GM19240 (cell line): ENCODE measurements around the gene TSC1.

ENCODE experiments used
- DNase-seq: peaks from one replicate; pipeline ENCODE4 v3.0.0; 2011; ENCODE audit warnings: low spot score; ENCODE audit not compliant: insufficient read length

Gene TSC1

DNA sequence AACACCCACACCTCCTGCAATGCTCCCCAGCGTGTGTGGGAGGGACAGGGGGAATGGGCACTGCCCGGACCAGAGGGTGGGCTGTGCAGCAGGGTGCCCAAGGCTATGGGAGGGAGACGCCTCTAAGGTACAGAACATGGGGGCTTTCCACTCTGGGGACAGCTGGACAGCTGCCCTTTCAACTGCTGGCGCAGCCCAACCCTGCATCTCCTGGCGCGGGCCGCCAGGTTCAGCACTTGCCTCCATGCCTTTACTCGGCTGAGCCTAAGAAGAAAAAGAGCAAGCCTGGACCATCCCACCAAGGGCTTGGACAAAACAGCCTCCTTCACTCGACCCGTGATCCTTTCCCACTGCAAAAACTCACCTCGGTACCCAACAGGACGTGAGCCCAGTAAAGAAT lies 81.3 kb downstream of the TSC1 start:
- no peak for DNase-seq

DNA sequence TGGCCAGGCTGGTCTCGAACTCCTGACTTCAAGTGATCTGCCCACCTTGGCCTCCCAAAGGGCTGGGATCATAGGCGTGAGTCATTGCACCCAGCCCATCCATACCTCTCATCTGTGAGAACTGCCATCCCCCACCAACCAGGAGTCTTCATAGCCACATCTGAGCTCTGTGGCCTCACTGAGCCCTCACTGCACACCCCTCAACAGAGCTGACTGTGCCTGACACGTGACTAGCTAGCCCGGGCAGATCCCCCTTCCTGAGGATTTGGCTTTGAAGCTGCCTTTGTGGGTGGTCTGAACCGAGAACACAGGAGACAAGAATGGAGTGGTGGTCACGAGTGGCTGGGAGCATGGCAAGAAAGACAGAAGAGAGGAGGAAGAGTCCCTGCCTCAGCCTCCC lies 81.9 kb downstream of the TSC1 start:
- no peak for DNase-seq

DNA sequence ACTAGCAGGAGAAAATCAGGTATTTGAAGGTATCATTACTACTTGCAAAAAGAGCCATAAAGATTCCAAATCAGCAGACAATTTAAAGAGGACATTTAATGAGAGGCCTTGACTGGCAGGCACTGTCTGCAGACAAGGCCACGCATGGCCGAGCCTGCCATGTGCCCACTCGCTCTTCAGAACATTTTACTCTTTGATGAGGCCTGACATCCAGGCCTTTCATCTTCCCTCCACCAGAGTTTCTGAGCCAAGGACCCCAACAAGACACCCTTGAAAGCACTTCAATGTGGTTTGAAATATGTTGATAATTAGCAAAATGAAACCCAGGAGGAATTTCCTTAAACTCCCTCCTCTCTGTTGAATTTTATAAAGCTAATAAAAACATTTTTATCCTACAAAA lies 82.8 kb downstream of the TSC1 start:
- no peak for DNase-seq

DNA sequence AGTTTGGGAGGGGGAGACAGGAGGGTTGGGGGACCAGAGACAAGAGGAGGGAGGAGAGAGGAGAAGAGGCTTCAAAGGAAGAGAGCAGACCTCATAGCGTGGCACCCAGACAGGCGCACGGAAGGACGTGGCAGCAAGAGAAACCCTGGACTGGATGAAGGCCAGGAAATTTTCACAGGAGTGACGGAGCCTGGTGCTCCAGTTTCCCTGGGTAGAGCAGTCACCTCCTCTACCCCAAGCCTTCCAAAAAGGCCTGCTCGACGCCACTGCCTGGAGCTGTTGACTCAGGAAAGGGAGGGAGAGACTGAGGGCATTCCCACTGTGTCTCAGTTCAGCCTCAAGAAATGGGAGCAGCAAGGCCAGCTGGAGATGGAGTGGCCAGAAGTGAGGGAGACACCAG lies 85.7 kb downstream of the TSC1 start:
- DNase-seq, result no peak

DNA sequence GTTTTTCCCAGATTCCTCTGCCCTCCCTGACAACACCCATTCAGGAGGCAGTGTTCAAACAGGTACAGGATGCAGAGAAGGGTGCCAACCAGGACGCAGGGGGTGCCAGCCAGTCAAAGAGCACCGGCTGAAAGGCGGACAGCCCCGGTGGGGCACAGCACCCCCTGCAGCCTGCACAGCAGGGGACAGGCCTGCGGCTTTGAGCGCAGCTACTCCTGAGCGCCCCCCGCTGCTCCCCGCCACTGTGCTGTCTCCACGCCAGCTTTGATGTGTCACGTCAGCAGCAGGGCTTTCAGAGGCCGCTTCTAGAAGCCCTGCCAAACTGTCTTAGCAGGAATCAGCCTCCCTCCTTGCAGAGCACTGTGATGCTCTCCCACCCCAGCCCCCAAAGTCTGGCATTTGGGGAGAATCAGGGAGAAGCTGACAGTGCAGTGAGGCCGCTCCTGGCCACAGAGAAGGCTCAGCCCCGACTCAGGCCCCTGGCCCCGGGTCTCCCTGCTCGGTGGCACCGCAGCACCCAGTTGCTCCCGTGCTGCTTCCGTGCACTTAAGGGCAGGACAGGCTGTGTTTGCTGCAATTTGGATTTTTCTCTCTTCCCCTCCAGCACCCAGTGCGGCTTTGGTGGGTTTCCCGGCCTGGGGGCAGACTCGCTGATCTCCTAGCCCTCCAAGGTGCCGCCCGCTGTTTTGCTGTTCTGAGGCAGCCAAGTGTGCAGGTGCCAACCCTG lies 86.6 kb downstream of the TSC1 start:
- DNase-seq, result no peak

DNA sequence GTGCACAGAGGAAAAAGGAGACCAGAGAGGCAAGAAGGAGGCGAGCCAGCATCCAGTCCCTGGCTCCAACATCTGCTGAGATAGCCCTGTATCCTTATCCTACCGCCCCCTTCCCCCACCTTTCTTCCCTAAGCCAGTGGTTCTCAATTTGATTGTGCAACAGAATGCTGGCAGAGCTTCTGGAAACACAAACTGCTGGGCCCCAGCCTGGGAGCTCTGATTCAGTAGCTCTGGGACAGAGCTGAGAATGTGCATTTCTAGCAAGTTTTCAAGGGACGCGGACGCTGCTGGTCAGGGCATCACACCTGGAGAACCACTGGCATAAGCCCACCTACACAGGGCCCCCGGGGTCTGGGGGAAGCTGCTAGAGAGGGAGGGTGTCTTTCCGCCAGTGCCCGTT lies 87.4 kb downstream of the TSC1 start:
- no peak for DNase-seq

DNA sequence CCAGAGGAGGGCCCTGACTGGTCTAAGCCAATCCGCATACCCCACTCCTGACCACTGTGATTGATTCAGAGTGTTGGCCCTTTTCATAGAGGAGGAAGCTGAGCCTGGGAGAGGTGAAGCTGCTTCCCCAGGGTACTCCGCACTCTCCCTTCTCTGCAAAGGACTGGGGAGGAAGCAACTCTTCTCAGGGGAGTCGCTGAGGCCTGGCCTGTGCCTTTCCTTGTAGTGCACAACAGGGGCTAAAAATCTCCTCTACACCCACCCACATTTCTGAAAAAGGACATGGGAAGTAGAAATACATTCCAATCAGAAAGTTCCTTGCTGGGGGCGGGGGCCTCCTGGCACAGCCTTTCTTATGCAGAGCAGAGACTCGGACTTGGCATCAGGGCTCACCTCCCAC lies 88.5 kb downstream of the TSC1 start:
- DNase-seq, result no peak

DNA sequence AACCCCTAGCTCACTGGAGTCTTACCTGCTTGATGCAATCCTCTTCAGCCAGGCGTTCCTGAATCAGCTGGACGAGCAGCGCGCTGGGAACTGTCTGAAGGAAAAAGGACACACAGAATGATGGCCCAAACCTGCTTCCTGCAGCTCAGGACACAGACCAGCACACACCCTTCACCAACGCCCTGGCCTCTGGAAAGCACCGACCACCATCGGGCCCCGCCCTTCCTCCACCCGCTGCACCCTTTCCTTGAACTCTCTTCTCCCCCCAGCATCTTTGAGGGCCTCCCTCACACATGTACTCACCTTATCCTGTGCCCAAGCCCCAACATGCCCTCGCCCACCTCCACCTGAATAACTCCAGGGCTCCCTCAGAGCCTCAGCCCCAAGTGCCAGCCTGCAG lies 89.6 kb downstream of the TSC1 start:
- DNase-seq, result no peak

DNA sequence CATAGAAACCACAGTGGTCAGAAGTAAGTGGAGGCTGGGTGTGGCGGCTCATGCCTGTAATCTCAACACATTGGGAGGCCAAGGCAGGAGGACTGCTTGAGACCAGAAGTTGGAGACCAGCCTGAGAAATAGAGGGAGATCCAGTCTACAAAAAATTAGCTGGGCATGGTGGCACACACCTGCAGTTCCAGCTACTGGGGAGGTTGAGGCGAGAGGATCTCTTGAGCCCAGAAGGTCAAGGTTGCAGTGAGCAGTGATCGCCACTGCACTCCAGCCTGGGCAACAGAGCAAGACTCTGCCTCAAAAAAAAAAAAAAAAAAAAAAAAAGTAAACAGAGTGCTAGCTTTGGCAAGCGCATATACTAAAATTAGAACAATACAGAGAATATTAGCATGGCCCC lies 90.9 kb downstream of the TSC1 start:
- DNase-seq, result no peak

DNA sequence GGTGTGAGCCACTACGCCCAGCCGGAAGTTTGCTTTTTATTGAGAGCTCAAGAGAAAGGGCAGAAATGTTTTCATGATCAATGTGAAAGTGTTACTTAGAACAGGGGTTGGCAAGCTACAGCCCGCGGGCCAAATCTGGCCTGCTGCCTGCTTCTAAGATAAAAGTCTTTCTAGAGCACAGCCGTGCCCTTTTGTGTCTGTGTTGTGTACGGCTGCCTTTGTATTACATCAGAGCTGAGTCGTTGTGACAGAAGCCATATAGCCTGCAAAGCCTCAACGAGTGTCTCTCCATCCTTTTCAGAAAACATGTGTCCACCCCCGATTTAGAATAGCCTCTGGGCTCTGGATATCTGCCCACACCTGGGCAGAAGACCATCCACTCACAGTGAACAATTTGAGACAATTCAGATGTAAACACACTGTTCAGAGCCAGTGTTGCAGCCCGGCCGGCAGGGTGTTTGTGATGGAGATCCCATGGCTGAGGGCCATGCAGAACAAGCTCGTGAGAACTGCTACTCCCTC lies 95.2 kb downstream of the TSC1 start:
- no peak for DNase-seq

DNA sequence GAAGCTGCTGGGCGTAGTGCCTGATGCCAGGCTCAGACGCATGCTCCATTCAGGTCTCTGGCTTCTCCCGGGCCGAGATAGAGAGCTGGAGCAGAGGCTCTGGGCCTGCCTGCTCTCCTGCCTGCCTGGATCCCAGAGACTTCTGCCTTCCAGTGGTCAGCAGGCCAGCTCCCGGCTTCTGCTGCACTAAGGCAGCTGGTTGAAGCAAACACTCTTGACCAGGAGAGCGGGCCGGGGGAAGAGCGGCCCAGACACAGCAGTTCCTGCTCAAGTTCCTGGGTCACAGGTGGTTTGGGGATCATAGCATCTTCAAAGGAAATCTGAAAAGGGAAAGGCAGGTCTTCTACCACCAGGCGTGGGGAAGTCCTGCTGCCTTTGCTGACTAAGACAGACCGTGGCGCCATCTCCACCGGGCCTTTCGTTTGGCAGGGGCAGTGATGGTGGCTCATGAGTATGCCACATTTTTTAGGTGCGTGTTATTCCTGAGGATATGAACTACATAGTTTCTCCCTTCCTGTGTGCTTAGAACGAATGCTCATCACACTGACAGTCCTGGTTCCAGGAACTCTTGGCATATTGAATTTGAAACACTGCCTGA lies 97.4 kb downstream of the TSC1 start:
- DNase-seq, result no peak

DNA sequence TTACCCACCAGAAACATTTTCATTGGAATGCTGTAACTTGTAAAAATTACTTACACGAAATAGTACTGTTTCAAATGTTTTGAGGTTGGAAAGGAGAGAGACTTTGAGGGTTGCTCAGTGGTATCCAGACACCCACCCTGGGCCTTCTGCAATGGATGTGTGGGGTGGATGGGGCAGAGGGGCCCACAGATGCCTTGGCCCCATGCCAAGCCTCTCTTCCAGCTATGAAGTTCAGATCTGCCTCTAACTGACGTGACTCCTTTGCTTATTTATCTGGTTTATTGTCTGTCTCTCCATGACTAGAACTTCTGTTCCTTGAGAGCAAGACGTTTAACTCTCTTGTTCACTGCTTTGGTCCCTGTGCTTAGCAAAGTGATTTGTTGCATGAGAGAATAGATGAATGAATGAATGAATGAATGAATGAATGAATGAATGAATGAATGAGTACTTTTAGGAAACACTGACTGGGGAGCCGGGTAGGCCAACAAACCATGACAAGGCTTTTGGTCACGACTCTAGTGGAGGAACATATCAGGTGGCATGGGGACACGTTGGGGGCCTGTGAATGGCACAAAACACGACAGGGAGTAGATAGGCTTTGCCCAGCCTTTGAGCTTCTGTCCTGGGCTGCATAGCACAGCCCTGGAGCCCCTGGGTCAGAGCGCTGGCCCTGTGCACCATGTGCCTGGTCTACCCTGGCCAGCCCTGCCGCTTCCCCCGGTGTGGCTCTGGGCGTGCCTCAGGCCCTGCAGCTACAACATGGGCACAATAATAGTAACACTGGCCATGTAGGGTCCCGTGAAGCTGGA lies 98.1 kb downstream of the TSC1 start:
- DNase-seq, result no peak

DNA sequence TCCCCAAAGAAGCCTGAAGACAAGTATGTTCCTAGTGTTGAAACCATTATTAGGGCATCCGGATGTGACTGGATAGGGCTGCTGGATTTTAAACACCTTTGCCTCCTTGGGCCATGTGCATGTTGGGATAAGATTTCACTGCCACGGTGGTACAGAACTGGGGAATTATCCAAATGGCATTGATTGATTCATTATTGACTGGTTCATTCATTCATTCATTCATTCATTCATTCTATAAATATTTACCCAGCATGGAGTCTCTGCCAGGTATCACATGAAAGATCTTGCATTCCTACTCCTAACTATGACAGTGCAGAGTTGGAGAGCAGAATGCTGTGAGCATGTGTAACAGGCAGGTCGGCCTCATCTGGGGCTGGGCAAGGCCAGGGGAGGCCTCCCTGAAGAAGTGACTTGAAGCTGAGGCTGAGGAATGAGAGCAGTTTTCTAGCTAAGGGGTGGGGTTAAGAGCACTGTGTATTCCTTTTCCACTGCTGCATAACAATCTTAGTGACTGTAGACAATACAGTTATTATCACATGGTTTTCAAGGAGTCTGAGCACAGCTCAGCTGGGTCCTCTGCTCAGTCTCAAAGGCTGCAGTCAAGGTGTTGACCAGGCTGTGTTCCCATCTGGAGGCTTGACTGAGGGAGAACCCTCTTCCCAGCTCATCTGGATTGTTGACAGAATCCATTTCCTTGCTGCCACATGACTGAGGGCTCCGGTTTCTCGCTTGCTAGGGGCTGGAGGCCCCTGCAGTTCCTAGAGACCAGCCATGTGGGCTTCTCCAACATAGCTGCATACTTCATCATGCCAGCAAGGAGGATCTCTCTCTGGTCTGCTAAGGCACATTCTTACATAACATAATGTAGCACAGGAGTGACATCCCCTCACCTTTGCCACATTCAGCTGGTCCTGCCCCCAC lies 102.0 kb downstream of the TSC1 start:
- DNase-seq, result no peak
